IMR-90 (cell line): ENCODE data around the gene RAD51B.

ENCODE experiments used
- MAFK ChIP-seq: IDR thresholded peaks from 2 replicates; pipeline ENCODE4 v1.6.1; 2012; ENCODE audit warnings: low read depth, low read length, improper control_type of control experiment
- RCOR1 ChIP-seq: IDR thresholded peaks from 2 replicates; pipeline ENCODE4 v1.6.1; 2012; ENCODE audit warnings: mild to moderate bottlenecking, low read length, improper control_type of control experiment; ENCODE audit not compliant: insufficient replicate concordance
- RFX5 ChIP-seq: IDR thresholded peaks from 2 replicates; pipeline ENCODE4 v1.8.0; 2012; ENCODE audit warnings: low read depth, mild to moderate bottlenecking, low read length, moderate library complexity
- TF ChIP-seq, protein P1 (sequence below): conservative IDR thresholded peaks from 2 replicates; pipeline ENCODE4 v1.5.1; 2012; ENCODE audit warnings: mild to moderate bottlenecking, low read depth, low read length, improper control_type of control experiment
- TF ChIP-seq, protein P2 (sequence below): fragments of 150-350 bp; IDR thresholded peaks from 2 replicates; pipeline ENCODE4 v1.6.1; 2016; ENCODE audit warnings: low read depth, mild to moderate bottlenecking, low read length, moderate library complexity, borderline replicate concordance

DNA sequence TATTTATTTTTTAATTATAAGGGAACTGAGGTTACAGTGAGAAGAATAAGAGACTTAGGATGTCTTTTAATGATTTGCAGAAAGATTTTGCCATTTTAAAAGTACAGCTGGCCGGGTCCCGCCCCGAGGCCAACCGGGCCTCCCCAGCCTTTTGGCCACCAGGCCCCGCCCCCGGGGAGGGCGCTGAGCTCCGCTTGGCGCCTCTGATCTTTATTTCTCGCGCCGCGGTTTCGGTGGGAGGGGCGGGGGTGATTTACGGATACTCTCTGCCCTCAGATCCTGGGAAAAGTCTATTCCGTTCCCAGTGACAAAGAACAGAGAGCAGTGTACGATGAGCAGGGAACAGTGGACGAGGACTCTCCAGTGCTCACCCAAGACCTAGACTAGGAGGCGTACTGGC, 20.8 kb upstream of the RAD51B start:
- no peak for TF ChIP-seq MAFK
- TF ChIP-seq, protein P1, sequence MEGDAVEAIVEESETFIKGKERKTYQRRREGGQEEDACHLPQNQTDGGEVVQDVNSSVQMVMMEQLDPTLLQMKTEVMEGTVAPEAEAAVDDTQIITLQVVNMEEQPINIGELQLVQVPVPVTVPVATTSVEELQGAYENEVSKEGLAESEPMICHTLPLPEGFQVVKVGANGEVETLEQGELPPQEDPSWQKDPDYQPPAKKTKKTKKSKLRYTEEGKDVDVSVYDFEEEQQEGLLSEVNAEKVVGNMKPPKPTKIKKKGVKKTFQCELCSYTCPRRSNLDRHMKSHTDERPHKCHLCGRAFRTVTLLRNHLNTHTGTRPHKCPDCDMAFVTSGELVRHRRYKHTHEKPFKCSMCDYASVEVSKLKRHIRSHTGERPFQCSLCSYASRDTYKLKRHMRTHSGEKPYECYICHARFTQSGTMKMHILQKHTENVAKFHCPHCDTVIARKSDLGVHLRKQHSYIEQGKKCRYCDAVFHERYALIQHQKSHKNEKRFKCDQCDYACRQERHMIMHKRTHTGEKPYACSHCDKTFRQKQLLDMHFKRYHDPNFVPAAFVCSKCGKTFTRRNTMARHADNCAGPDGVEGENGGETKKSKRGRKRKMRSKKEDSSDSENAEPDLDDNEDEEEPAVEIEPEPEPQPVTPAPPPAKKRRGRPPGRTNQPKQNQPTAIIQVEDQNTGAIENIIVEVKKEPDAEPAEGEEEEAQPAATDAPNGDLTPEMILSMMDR: no peak
- TF ChIP-seq, protein P2, sequence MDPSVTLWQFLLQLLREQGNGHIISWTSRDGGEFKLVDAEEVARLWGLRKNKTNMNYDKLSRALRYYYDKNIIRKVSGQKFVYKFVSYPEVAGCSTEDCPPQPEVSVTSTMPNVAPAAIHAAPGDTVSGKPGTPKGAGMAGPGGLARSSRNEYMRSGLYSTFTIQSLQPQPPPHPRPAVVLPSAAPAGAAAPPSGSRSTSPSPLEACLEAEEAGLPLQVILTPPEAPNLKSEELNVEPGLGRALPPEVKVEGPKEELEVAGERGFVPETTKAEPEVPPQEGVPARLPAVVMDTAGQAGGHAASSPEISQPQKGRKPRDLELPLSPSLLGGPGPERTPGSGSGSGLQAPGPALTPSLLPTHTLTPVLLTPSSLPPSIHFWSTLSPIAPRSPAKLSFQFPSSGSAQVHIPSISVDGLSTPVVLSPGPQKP: no peak
- TF ChIP-seq RFX5: no peak
- no peak for TF ChIP-seq RCOR1
